Neuron (in vitro differentiated cells): ENCODE results near the gene EFNA2.

Experiments used
- H2AFZ ChIP-seq: one replicate; pipeline ENCODE4 v1.6.1; 2013; ENCODE audit warnings: low read depth, mild to moderate bottlenecking, inconsistent platforms, low read length, moderate library complexity
- H3K27me3 ChIP-seq: one replicate; pipeline ENCODE4 v1.6.1; 2013; ENCODE audit warnings: low read length; ENCODE audit not compliant: insufficient read depth
- H3K36me3 ChIP-seq: one replicate; pipeline ENCODE4 v1.6.1; 2013; ENCODE audit warnings: low read length; ENCODE audit not compliant: insufficient read depth
- H3K4me1 ChIP-seq: one replicate; pipeline ENCODE4 v1.6.1; 2013; ENCODE audit warnings: low read length; ENCODE audit not compliant: insufficient read depth
- H3K4me3 ChIP-seq: 2 replicates; pipeline ENCODE4 v1.5.1; 2013; ENCODE audit warnings: mild to moderate bottlenecking, low read length, moderate library complexity
- H3K9me3 ChIP-seq: one replicate; pipeline ENCODE4 v1.6.1; 2013; ENCODE audit warnings: low read length

Gene EFNA2

GRCh38 chr19:1285737-1286360 is at the start of gene EFNA2:
Gene EFNA2, plus strand, starts transcription at chr19:1285873. Its CDS starts 296 bp downstream, at chr19:1286169.
- peak within 1 kb of the TSS; percentile 60 for H3K4me3 ChIP-seq
- H3K27me3 ChIP-seq: no peaks in the 10 kb centered on the region

GRCh38 chr19:1236576-1236975 is 49.1 kb upstream of the EFNA2 start:
- Histone ChIP-seq H3K27me3 (no peaks in the 10 kb centered on the region), H3K36me3 (peaks cover 36% of the 10 kb centered on the region), H3K4me1 (peaks cover 33% of the 10 kb centered on the region), H3K9me3 (no peaks in the 10 kb centered on the region), H3K4me3 (peak overlapping the region; percentile 72), H2AFZ (no peak overlapping the region)

More at GRCh38 chr19:1285737-1286360, at the start of gene EFNA2:
- peaks cover 37% of the 10 kb centered on the region for H3K4me1 ChIP-seq
- H3K9me3 ChIP-seq: no peaks in the 10 kb centered on the region
- H3K36me3 ChIP-seq: no peaks in the 10 kb centered on the region
- H2AFZ ChIP-seq: no peak within 1 kb of the TSS

- Histone ChIP-seq H2AFZ (no peak overlapping the region), H3K9me3 (no peaks in the 10 kb centered on the region), H3K4me1 (peaks cover 36% of the 10 kb centered on the region), H3K36me3 (peaks cover 33% of the 10 kb centered on the region), H3K27me3 (no peaks in the 10 kb centered on the region), H3K4me3 (peak overlapping the region; percentile 72)
These were observed 48.5 kb upstream of the EFNA2 start for GRCh38 chr19:1237027-1237659.

- H2AFZ ChIP-seq: no peak within 1 kb of the TSS
- H3K4me3 ChIP-seq: peak within 1 kb of the TSS; percentile 72
- H3K4me1 ChIP-seq: peaks cover 41% of the 10 kb centered on the region
- H3K27me3 ChIP-seq: no peaks in the 10 kb centered on the region
- H3K9me3 ChIP-seq: no peaks in the 10 kb centered on the region
- peaks cover 28% of the 10 kb centered on the region for H3K36me3 ChIP-seq
These were observed 47.8 kb upstream of the EFNA2 start, which contains the start of gene CBARP for GRCh38 chr19:1237754-1238368. Gene CBARP, minus strand, starts transcription at chr19:1238005. Its CDS starts 1,905 bp downstream, at chr19:1236100.

- Histone ChIP-seq H2AFZ (no peak overlapping the region), H3K4me1 (peaks cover 41% of the 10 kb centered on the region), H3K9me3 (no peaks in the 10 kb centered on the region), H3K4me3 (peak overlapping the region; percentile 72), H3K36me3 (peaks cover 20% of the 10 kb centered on the region), H3K27me3 (no peaks in the 10 kb centered on the region)
These were observed 47.0 kb upstream of the EFNA2 start for GRCh38 chr19:1238369-1239303.

- H3K36me3 ChIP-seq: peaks cover 12% of the 10 kb centered on the region
- H3K4me3 ChIP-seq: peak overlapping the region; percentile 3
- H3K4me1 ChIP-seq: peaks cover 41% of the 10 kb centered on the region
- H2AFZ ChIP-seq: no peak overlapping the region
- H3K9me3 ChIP-seq: no peaks in the 10 kb centered on the region
- H3K27me3 ChIP-seq: no peaks in the 10 kb centered on the region
These were observed 46.3 kb upstream of the EFNA2 start for GRCh38 chr19:1239420-1239795.

- Histone ChIP-seq H3K4me3 (peak overlapping the region; percentile 31), H3K27me3 (no peaks in the 10 kb centered on the region), H3K4me1 (peaks cover 45% of the 10 kb centered on the region), H3K36me3 (peaks cover 7% of the 10 kb centered on the region), H3K9me3 (no peaks in the 10 kb centered on the region), H2AFZ (no peak overlapping the region)
These were observed 45.6 kb upstream of the EFNA2 start for GRCh38 chr19:1239796-1240737.

GRCh38 chr19:1240925-1241324 is 44.7 kb upstream of the EFNA2 start:
- no peaks in the 10 kb centered on the region for H3K36me3 ChIP-seq
- no peaks in the 10 kb centered on the region for H3K27me3 ChIP-seq
- no peaks in the 10 kb centered on the region for H3K9me3 ChIP-seq
- H2AFZ ChIP-seq: no peak overlapping the region
- peaks cover 42% of the 10 kb centered on the region for H3K4me1 ChIP-seq
- H3K4me3 ChIP-seq: peak overlapping the region; percentile 65

GRCh38 chr19:1241417-1242095 is 44.1 kb upstream of the EFNA2 start, which contains the start of gene ATP5F1D:
Gene ATP5F1D, plus strand, starts transcription at chr19:1241751. Its CDS starts 100 bp downstream, at chr19:1241851.
- H3K4me3 ChIP-seq: peak within 1 kb of the TSS; percentile 65
- no peaks in the 10 kb centered on the region for H3K27me3 ChIP-seq
- H2AFZ ChIP-seq: no peak within 1 kb of the TSS
- peaks cover 42% of the 10 kb centered on the region for H3K4me1 ChIP-seq
- no peaks in the 10 kb centered on the region for H3K9me3 ChIP-seq
- no peaks in the 10 kb centered on the region for H3K36me3 ChIP-seq

GRCh38 chr19:1243768-1244692 is 41.6 kb upstream of the EFNA2 start:
- Histone ChIP-seq H3K9me3 (no peaks in the 10 kb centered on the region), H2AFZ (no peak overlapping the region), H3K27me3 (no peaks in the 10 kb centered on the region), H3K4me1 (peaks cover 33% of the 10 kb centered on the region), H3K4me3 (no peak overlapping the region), H3K36me3 (no peaks in the 10 kb centered on the region)
